OCI-M2 (cell line): ENCODE data around the gene SWAP70.
"Not testable (repeated sequence)": the region's sequence is repeated elsewhere in the genome, so short reads cannot be mapped to it uniquely, and the experiment has no call there.

Source experiments
- DNase-seq: peaks from one replicate; lab custom pipeline; 2025; ENCODE audit not compliant: unreplicated experiment; lab: John Stamatoyannopoulos, UW

The SWAP70 gene

GRCh38 chr11:9663699-9664275, at the start of gene SWAP70:
Gene SWAP70, plus strand, starts transcription at chr11:9664077. Its CDS starts 103 bp downstream, at chr11:9664180.
- no peak for DNase-seq

DNA sequence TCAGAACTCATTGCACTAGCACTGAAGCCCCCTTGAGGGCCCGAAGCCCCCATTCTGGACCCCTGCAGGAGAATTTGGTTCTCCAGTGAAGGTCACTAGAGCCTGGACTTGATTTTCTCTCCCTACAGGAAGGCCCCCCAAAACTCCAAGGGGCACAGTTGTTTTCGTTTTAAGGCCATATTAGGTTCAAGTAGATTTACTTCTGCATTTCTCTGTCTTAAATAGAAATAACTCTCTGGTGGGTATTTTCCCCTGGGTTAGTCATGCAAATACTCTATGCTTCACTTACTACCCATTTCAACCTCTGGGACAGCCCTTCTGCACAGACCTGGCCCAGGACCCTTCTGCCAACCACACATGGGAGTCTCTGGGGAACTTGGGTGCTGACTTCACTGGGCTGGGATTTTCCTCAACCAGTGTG, 48.8 kb upstream of the SWAP70 start:
- no peak for DNase-seq

GRCh38 chr11:9616042-9616675, 47.7 kb upstream of the SWAP70 start:
- no peak for DNase-seq

- no peak for DNase-seq
Observed at GRCh38 chr11:9616858-9617257, 47.0 kb upstream of the SWAP70 start.

- no peak for DNase-seq
Observed at GRCh38 chr11:9617940-9618339, 45.9 kb upstream of the SWAP70 start.

DNA sequence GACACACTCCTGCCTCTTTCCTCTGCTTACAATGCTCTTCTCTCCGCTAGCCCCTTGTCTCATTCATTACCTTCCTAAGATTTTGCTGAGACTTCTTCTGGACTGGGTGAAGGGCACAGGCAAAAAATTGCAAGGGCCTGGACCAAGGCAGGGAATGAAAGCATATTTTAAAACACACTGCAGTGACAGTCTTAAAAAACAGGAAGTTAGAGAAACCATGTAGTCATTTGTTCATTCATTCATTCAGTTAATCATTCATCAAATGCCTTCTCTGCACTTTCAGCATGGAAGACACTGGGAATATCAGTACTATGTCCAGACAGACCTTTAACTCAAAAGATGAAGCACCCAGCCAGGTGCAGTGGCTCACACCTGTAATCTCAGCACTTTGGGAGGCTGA, 44.9 kb upstream of the SWAP70 start:
- DNase-seq: no peak

GRCh38 chr11:9619971-9620370, 43.9 kb upstream of the SWAP70 start:
- DNase-seq: no peak

DNA sequence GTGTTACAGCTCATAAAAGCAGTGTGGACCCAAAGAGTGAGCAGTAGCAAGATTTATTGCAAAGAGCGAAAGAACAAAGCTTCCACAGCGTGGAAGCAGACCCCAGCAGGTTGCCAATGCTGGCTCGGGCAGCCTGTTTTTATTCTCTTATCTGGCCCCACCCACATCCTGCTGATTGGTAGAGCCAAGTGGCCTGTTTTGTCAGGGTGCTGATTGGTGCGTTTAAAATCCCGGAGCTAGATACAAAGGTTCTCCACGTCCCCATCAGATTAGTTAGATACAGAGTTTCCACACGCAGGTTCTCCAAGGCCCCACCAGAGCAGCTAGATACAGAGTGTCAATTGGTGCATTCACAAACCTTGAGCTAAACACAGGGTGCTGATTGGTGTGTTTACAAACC, 41.5 kb upstream of the SWAP70 start:
- not testable (repeated sequence) for DNase-seq

DNA sequence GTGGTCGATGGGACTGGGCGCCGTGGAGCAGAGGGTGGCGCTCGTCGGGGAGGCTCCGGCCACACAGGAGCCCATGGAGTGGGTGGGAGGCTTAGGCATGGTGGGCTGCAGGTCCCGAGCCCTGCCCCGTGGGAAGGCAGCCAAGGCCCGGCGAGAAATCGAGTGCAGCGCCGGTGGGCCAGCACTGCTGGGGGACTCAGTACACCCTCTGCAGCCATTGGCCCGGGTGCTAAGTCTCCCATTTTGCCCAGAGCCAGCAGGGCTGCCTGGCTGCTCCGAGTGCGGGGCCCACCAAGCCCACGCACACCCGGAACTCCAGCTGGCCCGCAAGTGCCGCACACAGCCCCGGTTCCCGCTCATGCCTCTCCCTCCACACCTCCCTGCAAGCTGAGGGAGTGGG, 40.8 kb upstream of the SWAP70 start:
- DNase-seq: not testable (repeated sequence)

DNA sequence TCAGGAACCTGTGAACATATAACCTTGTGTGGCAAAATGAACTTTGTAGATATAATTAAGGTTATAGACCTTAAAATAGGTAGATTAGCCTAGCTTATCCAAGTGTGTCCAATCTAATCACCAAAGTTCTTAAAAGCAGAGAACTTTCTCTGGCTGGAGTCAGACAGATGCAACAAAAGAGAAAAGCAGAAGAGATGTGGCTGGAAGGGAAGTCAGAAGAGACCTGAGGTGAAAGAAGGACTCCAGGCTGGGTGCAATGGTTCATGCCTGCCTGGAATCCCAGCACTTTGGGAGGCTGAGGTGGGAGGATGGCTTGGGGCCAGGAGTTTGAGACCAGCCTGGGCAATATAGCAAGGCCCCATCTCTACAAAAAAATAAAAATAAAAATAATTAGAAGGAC, 39.4 kb upstream of the SWAP70 start:
- DNase-seq: no peak

DNA sequence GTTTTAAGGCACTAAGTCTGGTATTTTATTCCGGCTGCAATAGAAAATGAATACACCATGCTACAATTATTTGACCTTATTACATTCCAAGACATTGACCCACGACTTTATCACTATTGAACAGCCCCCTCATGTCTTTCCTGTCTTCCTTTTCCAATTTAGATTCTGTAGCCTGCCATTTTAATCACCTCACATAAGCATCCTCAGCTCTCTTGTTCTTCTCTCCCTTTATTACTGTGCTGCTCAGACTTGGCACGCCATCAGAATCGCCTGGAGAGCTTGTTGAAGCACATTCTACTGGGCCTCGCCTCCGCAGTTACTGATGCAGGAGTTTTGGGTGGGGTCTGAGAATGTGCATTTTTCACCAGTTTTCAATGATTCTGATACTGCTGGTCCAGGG, 38.7 kb upstream of the SWAP70 start:
- DNase-seq: no peak

- no peak for DNase-seq
Observed at GRCh38 chr11:9625728-9626127, 38.1 kb upstream of the SWAP70 start.

DNA sequence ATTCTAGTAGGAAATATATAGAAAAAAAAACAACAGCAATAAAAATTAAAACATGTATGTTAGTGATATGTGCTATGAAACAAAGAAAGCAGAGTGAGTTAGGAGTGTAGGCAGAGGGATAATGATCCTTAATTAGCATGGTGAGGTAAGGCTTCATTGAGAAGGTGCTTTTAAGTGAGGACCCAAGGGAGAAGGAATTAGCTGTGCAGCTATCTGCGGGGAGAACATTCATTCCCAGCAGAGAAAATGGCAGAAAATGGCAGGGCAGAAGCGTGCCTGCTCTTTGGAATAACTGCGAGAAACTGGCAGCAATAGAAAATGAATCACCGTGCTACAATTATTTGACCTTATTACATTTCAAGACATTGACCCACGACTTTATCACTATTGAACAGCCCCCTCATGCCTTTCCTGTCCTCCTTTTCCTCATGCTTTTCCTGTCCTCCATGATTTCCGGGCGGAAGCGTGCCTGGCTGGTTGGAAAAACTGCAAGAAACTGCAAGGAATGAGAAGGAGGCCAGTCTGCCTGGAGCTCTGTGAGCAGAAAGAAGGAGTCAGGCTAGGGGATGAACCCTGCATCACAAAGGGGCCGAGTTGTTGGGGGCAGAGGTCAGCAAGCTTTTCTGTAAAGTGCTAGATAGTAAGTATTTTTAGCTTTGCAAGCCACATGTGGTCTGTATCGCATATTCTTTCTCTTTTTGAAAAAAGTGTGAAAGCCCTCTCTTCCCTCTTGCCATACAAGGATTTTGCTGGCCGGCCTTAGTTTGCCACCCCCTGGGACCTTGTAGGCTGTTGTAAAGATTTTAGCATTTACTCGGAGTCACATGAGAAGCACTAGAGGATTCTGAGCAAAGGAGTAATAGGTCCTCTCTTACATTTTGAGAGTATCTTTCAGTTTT, 37.1 kb upstream of the SWAP70 start:
- DNase-seq: no peak

GRCh38 chr11:9629064-9629463, 34.8 kb upstream of the SWAP70 start:
- no peak for DNase-seq

GRCh38 chr11:9633679-9634078, 30.2 kb upstream of the SWAP70 start:
- no peak for DNase-seq

GRCh38 chr11:9636691-9637090, 27.2 kb upstream of the SWAP70 start:
- no peak for DNase-seq

DNA sequence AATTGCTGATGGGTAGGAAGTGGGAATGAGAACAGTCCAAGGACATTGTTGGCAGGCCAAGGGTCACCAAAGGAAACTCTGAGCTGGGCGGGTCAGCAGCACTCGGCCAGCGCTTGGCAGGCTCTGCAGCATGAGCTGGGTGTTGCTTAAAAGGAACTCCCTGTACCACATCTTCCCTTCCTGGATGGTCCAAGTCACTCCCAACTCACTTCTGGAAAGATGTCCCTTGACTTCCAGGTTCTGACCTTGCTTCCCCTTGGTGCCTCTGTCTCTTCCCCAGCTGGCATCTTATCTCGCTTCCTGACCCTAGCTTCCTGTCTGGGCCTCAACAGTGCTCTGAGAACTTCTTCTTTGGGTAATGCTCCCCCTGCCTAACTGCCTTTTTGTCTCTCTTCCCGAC, 24.8 kb upstream of the SWAP70 start:
- DNase-seq: no peak

DNA sequence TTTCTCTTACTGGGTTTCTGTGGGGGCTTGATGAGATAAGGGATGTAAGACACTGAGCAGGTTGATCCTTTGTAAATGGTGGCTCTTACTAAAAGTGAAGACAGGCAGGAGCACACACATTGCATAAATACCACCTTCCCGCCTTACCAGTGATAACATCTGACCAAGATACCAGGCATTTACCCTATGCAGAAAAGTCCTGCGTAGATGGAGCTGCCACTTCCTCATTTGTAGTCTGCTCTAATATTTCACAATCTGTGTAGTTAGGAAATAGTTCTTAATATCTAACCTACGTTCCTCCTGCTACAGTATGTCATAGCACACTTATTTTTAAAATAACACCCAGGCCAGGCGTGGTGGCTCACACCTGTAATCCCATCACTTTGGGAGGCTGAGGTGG, 23.9 kb upstream of the SWAP70 start:
- DNase-seq: no peak

- no peak for DNase-seq
Observed at GRCh38 chr11:9642894-9643293, 21.0 kb upstream of the SWAP70 start.

DNA sequence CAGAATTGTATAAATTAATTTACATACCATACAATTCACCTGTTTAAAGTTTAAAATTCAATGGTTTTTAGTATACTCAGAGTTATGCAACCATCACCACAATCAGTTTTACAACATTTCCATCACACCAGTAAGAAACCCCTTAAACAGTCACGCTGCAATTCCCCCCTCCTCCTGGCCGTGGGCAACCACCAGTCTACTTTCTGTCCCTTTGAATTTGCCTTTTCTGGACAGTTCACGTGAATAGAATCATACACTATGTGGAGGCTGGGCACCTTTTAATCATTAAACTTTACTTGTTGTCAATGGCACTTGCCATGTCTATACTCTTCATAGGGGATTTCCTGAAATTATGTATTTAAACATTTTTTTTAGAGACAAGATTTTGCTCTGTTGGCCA, 20.1 kb upstream of the SWAP70 start:
- DNase-seq: no peak

- DNase-seq: no peak
Observed at GRCh38 chr11:9645881-9646280, 18.0 kb upstream of the SWAP70 start.

DNA sequence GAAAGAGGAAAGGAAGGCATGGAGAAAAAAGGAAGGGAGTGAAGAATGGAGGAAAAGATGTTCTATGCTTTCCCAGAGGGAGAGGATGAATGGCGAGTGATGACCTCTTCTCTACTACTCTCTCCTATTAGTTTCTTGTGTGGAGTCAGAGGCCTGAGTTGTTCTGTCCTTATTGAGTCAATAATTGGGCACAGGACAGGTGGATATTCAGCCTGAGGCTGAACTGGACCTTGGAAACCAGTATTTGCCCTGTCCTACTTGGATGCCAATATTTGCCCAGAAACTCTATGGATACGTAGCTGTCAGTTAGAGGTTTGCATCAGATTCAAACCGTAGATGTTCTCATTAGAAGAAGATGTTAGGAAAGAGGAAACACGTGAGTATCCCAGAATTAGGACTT, 17.6 kb upstream of the SWAP70 start:
- DNase-seq: no peak
